HUES64 (cell line): ENCODE measurements around the gene RBM24. TPM values are rescaled to one million over a fixed set of nuclear protein-coding genes. Genes with fewer than 3 reads are reported as not detected.
A peak's percentile ranks its signal among the peaks of the same experiment; 100 is the strongest.

ENCODE experiments used
- H3K27ac ChIP-seq: 2 replicates; pipeline ENCODE4 v1.7.0; 2013; ENCODE audit warnings: low read depth, low read length, inconsistent platforms
- H3K27me3 ChIP-seq: 2 replicates; pipeline ENCODE4 v1.6.1; 2013; ENCODE audit warnings: mild to moderate bottlenecking, low read length; ENCODE audit not compliant: insufficient read depth
- H3K36me3 ChIP-seq: 2 replicates; pipeline ENCODE4 v1.6.1; 2013; ENCODE audit warnings: mild to moderate bottlenecking, low read length; ENCODE audit not compliant: insufficient read depth
- H3K4me1 ChIP-seq: 2 replicates; pipeline ENCODE4 v1.6.1; 2013; ENCODE audit warnings: mild to moderate bottlenecking, low read length, moderate library complexity; ENCODE audit not compliant: insufficient read depth
- H3K4me3 ChIP-seq: 2 replicates; pipeline ENCODE4 v1.5.1; 2013; ENCODE audit warnings: mild to moderate bottlenecking, low read length, moderate library complexity
- H3K9ac ChIP-seq: 2 replicates; pipeline ENCODE4 v1.6.1; 2013; ENCODE audit warnings: mild to moderate bottlenecking, low read depth, low read length
- H3K9me3 ChIP-seq: 2 replicates; pipeline ENCODE4 v1.6.1; 2013; ENCODE audit warnings: low read depth, low read length; ENCODE audit not compliant: insufficient read depth
- WGBS: fragments of 150-250, 120-280 bp; methylation state at CpG from one replicate; pipeline ENCODE4 v1.1.7; 2013; ENCODE audit warnings: missing lambda C conversion rate; 5-methylcytosine and 5-hydroxymethylcytosine counted together
- polyA plus RNA-seq, 2 experiments: library from polyadenylated mRNA; stranded (reverse); fragments of 50-300 nt; gene quantifications; one replicate each; pipeline ENCODE4 v1.2.3, GENCODE V29; 2013

The RBM24 gene
- polyA plus RNA-seq (2013, experiment 1 of 2), result 1.7 TPM
- 4.1 TPM for polyA plus RNA-seq (2013, experiment 2 of 2)

DNA sequence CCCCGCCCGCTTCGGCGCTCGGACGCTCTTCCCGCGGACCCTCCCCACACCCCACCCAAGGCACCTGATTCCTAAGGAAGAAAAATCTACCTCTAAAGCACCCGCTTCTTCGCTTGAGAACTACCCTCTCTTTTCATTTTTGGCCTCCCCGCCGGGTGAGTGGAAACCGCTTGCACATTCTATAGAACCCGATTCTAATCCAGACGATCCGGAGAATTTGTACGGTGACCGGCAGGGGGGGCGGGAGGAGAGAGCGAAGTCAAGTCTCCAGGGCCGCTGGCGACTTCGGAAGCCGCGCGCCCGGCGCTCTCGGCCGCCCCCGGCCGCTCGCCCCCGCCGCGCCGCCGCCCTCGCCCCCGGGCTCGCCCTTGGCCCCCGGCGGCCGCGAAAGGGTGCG lies at the start of gene RBM24:
Gene RBM24 (plus strand): TSS at position 262 of the 397 bp plus-strand sequence. CDS start 221 bp downstream, outside the sequence.
- WGBS, result under 1% methylated on average over 46 of the region's 46 CpGs
- Histone ChIP-seq H3K4me1 (peaks cover 9% of the 10 kb centered on the region; the same call in 1 of the 2 replicates), H3K27ac (no peak within 1 kb of the TSS), H3K9me3 (no peaks in the 10 kb centered on the region), H3K9ac (peak within 1 kb of the TSS; percentile 63), H3K36me3 (no peaks in the 10 kb centered on the region), H3K27me3 (peaks cover 75% of the 10 kb centered on the region), H3K4me3 (peak within 1 kb of the TSS; percentile 65)

DNA sequence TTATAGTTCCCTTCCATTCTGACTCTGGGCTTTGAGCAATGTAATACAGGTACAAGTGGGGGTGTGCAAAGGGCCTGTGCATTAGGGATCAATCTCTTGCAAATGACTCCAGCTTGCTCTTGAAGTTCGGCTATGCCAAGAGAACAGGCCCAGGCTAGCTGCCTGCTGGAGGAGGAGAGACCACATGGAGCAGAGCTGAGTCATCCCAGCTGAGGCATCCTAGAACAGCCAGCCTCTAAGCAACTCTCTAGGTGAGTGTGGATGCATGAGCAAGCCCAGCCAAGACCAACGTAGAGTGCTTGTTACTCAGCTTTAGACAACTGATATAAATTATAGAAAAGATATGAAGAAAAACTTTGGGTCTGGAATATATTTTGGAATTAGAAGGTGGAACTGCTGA lies 47.6 kb upstream of the RBM24 start:
- 81% methylated on average over 2 of the region's 2 CpGs for WGBS
- H3K27ac ChIP-seq, result no peak overlapping the region
- H3K9me3 ChIP-seq, result no peaks in the 10 kb centered on the region
- no peaks in the 10 kb centered on the region for H3K4me1 ChIP-seq
- no peaks in the 10 kb centered on the region for H3K27me3 ChIP-seq
- no peaks in the 10 kb centered on the region for H3K36me3 ChIP-seq
- no peak overlapping the region for H3K9ac ChIP-seq
- no peak overlapping the region for H3K4me3 ChIP-seq

DNA sequence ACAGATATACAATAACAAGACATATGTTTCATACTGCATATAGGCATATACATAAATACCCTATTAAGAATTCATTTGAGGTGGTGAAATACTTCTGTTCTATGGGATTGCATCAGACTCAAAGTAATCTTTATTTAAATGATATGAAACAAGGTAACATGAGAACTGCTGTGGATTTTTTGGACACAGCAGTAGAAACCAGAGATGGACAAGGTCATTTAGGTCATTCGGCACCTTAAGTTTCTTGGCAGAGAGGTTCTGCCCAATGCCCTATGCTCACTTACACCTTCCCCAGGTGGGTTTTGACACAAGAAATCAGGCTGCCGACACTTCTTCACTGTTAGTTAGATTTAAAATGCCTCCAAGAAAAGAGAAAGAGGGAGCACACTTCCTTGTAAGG lies 43.9 kb upstream of the RBM24 start:
- Histone ChIP-seq H3K4me1 (0 out of 2 replicates have a peak, but pooled peaks cover 4% of the 10 kb centered on the region), H3K9me3 (no peaks in the 10 kb centered on the region), H3K27ac (no peak overlapping the region), H3K27me3 (no peaks in the 10 kb centered on the region), H3K4me3 (no peak overlapping the region), H3K36me3 (no peaks in the 10 kb centered on the region), H3K9ac (no peak overlapping the region)
- 92% methylated on average over 2 of the region's 2 CpGs for WGBS

DNA sequence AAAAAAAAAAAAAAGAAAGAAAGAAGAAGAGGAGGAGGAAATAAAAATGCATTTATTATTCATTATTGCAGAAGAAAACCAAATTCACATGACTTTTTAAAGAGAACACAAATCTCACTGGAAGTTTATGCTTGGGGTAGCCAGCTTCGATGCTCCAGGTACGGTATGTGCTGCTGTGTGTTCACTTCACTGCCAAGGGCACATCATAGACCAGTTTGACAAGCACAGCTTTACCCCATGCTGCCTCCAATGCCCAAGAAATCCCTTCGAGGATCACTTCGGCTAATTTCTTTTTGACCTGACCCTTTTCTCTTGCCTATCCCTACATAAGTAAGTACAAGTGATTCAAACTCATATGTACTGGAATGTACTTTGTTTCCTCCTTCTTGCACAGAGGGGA lies 41.9 kb upstream of the RBM24 start:
- Histone ChIP-seq H3K27ac (no peak overlapping the region), H3K36me3 (no peaks in the 10 kb centered on the region), H3K9ac (no peak overlapping the region), H3K9me3 (no peaks in the 10 kb centered on the region), H3K27me3 (no peaks in the 10 kb centered on the region), H3K4me1 (0 out of 2 replicates have a peak, but pooled peaks cover 4% of the 10 kb centered on the region), H3K4me3 (no peak overlapping the region)
- WGBS, result 93% methylated on average over 4 of the region's 4 CpGs

DNA sequence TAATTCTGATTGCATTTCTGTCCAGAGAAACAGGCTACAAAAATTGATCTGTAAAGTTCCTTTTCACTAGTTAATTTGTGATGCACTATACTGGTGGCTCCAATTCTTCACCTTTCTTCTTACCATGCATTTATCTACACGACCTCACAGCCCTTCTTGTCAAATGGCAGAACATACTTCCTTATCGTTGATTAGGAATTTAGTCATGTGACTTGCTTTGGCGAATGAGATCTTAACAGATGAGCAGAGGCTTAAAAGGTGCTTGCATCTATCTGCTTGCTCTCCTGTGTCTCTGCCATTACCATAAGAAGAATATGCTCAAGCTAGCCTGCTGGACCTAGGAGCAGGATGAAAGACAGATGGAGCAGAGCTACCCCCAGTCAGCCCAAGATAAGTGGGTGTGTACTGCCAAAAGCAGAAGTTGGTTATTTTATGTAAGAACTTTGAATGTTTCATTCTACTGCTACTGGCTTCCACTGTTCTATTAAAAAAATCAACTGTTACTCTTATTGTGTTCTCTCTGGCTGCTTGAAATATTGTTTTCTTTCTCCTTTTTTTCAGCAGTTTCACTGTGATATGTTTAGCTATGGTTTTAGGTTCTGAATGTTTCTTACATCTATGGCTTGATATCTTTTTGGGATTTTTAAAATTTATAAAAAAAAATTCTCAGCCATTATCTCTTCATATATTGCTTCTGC lies 40.2 kb upstream of the RBM24 start:
- Histone ChIP-seq H3K4me1 (0 out of 2 replicates have a peak, but pooled peaks cover 4% of the 10 kb centered on the region), H3K36me3 (no peaks in the 10 kb centered on the region), H3K9ac (no peak overlapping the region), H3K4me3 (no peak overlapping the region), H3K27me3 (no peaks in the 10 kb centered on the region), H3K9me3 (no peaks in the 10 kb centered on the region), H3K27ac (no peak overlapping the region)
- 89% methylated on average over 3 of the region's 3 CpGs for WGBS

DNA sequence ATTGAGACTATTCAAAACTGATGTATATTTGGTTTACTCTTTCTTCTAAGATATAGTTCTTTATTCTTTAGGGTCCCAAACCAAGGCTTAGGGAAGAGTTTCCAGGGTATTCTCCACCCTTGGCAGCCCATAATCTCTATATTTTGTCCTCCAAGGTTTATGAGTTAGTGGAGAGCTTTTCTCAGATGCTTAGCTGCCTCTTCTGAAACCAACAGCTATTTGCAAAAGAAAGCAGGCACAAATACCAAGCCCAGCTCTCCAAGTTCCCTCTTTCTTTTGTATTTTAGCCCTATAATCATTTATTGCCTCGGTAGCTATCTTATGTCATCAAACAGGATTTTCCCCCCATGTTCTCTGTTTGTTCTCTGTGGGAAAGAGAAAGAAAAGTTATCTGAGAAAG lies 39.1 kb upstream of the RBM24 start:
- Histone ChIP-seq H3K27ac (no peak overlapping the region), H3K36me3 (no peaks in the 10 kb centered on the region), H3K9me3 (no peaks in the 10 kb centered on the region), H3K4me3 (no peak overlapping the region), H3K27me3 (no peaks in the 10 kb centered on the region), H3K9ac (no peak overlapping the region), H3K4me1 (0 out of 2 replicates have a peak, but pooled peaks cover 4% of the 10 kb centered on the region)
- 44% methylated on average over 1 of the region's 1 CpG for WGBS

DNA sequence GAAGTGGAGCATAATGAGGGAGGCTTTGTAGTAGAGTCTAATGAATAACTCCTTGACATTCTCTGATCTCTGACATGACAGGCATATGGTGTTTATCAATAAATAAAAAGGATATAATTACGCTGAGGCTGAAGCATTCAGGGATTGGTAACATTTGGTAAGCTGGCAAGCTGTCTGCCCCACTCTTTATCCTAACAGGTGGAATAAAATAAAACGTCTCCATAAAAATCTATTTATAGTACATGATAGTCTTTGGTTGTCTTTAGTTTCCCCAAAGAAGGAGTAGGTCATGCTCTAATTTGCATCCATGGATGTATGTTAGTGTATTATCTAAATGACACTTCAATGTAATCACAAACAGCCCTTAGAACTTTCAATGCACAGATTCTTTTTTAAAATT lies 30.9 kb upstream of the RBM24 start:
- WGBS, result 89% methylated on average over 1 of the region's 2 CpGs
- Histone ChIP-seq H3K9me3 (no peaks in the 10 kb centered on the region), H3K9ac (no peak overlapping the region), H3K27ac (no peak overlapping the region), H3K27me3 (no peaks in the 10 kb centered on the region), H3K4me3 (no peak overlapping the region), H3K36me3 (no peaks in the 10 kb centered on the region), H3K4me1 (no peaks in the 10 kb centered on the region)

DNA sequence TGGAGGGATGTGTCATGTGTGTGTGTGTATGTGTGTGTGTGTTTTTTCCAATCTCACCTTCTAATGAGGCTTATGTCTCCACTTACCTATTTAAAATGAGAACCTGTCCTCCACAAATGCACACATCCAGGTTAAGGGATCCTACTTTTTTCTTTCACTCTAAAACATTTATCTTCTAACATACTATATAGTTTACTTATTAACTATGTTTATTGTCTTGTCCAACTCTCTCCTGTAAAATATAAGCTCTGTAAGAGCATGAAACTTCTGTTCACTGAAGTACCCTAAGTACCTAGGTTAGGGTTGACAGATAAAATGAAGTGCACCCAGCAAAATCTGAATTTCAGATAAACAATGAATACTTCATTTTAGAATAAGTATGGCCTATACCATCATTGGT lies 29.2 kb upstream of the RBM24 start:
- Histone ChIP-seq H3K9ac (no peak overlapping the region), H3K4me1 (no peaks in the 10 kb centered on the region), H3K4me3 (no peak overlapping the region), H3K36me3 (no peaks in the 10 kb centered on the region), H3K27ac (no peak overlapping the region), H3K27me3 (no peaks in the 10 kb centered on the region), H3K9me3 (no peaks in the 10 kb centered on the region)

DNA sequence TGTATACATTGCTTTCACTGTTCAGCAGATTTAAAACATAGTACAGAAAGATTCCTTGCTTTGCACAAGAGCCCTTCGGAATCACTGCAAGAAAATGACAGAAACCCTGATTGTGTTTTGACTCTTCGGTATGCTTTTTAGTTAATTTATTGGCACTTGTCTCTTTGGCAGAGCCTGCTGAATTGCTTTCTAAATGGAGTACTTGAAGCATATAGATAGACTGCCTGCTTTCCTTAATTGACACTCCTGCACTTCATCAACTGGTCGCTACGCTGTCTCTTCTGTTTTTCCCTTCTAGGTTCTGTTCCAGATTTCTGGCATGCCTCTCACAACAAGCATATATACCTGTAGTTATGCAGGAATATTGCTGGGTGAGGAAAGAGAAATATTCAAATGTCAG lies 22.4 kb upstream of the RBM24 start:
- Histone ChIP-seq H3K4me3 (no peak overlapping the region), H3K27ac (no peak overlapping the region), H3K36me3 (no peaks in the 10 kb centered on the region), H3K9me3 (no peaks in the 10 kb centered on the region), H3K27me3 (no peaks in the 10 kb centered on the region), H3K9ac (no peak overlapping the region), H3K4me1 (peaks cover 7% of the 10 kb centered on the region; the same call in 1 of the 2 replicates)
- 94% methylated on average over 4 of the region's 4 CpGs for WGBS

DNA sequence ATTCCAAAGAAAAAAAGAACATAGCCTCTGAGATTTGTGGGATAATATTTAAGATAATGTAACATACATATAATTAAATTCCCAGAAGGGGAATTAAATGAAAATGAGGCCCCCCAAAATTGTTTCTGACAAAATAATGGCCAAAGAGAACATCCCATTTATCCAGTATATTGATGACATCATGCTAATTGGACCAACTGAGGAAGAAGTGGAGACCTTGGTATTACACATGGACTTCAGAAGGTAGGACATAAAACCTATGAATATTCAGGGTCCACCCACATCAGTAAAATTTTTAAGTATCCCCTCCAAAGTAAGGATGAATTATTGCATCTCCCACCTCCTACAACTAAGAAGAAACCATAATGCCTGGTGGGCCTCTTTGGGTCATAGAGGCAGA lies 15.6 kb upstream of the RBM24 start:
- Histone ChIP-seq H3K36me3 (no peaks in the 10 kb centered on the region), H3K9ac (no peak overlapping the region)

DNA sequence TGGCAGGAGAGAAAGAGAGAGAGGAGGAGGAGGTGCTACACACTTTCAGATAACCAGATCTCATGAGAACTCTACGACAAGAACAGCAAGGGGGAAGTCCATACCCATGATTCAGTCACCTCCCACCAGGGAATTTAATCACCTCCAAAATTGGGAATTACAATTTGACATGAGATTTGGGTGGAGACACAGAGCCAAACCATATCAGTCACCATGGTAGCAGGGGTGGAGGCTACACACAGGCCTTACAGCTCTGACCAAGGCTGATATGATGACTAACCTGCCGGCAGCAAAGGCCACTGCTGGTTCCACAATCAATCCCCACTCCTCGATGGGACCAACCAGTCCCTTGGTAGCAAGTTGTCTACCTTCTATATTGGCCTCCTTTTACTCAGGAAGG lies 13.6 kb upstream of the RBM24 start:
- Histone ChIP-seq H3K9me3 (no peaks in the 10 kb centered on the region), H3K36me3 (no peaks in the 10 kb centered on the region)
- WGBS, result 94% methylated on average over 2 of the region's 3 CpGs

More for the DNA sequence above, 15.6 kb upstream of the RBM24 start:
- Histone ChIP-seq H3K4me1 (no peaks in the 10 kb centered on the region), H3K9me3 (no peaks in the 10 kb centered on the region), H3K4me3 (no peak overlapping the region), H3K27me3 (no peaks in the 10 kb centered on the region), H3K27ac (no peak overlapping the region)

DNA sequence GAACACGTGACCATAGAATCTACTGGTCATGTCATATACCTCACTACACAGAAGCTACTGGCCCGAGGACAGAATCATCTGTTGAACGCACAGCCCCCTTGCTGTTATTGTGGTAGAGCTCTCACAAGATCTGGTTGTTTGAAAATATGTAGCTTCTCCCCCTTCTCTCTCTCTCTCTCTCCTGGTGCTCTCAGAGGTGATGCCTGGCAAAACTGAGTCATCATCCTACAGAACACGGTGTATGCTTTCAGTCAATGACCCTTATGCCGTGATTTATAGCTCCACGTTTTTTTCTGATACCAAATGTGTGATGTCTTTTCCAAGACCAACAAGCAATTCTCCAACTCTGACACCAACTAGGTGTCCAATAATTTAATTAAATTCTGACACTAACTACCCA lies 13.0 kb upstream of the RBM24 start:
- no peaks in the 10 kb centered on the region for H3K36me3 ChIP-seq
- WGBS, result 90% methylated on average over 5 of the region's 6 CpGs
- H3K27me3 ChIP-seq, result no peaks in the 10 kb centered on the region
- no peaks in the 10 kb centered on the region for H3K4me1 ChIP-seq
- H3K9me3 ChIP-seq, result no peaks in the 10 kb centered on the region
- no peak overlapping the region for H3K27ac ChIP-seq
- H3K4me3 ChIP-seq, result no peak overlapping the region
- no peak overlapping the region for H3K9ac ChIP-seq

More for the DNA sequence above, 13.6 kb upstream of the RBM24 start:
- Histone ChIP-seq H3K4me3 (no peak overlapping the region), H3K27me3 (no peaks in the 10 kb centered on the region), H3K9ac (no peak overlapping the region), H3K4me1 (no peaks in the 10 kb centered on the region), H3K27ac (no peak overlapping the region)
